ENCODE results near the gene ITIH1. TPM values are rescaled to one million over a fixed set of nuclear protein-coding genes. Genes with fewer than 3 reads are reported as not detected.
"Not testable (repeated sequence)": the region's sequence is repeated elsewhere in the genome, so short reads cannot be mapped to it uniquely, and the experiment has no call there.

Gene ITIH1
- total RNA-seq, 1 experiment from 2014 or later = not detected

- no peak overlapping the region for H3K4me2 ChIP-seq
- no peaks in the 10 kb centered on the region for H4K20me1 ChIP-seq (ENCODE audit: insufficient read depth)
- no TSS peak for BruUV-seq (replicated peaks)
- no peak for DNase-seq
- CTCF ChIA-PET = no interaction called here
- H3K9me2 ChIP-seq (ENCODE audit: insufficient read depth) = no peaks in the 10 kb centered on the region
- no peaks in the 10 kb centered on the region for H3F3A ChIP-seq (ENCODE audit: insufficient read depth, low read depth)
- POLR2A ChIA-PET (ENCODE audit: unreplicated experiment) = no interaction called here
- TF ChIP-seq CTCF (conservative IDR thresholded peaks at IDR 0.05) = no peak
- no peak for TF ChIP-seq EZH2 (IDR thresholded peaks at IDR 0.05; ENCODE audit: low read depth)
- no peak overlapping the region for H3K27ac ChIP-seq
- no peaks in the 10 kb centered on the region; the same call in none of the 2 replicates for H3K79me2 ChIP-seq (ENCODE audit: low read depth)
- no peaks in the 10 kb centered on the region; the same call in 1 of the 2 replicates for H3K4me1 ChIP-seq (replicated peaks; ENCODE audit: insufficient read depth)
- no peaks in the 10 kb centered on the region; the same call in 1 of the 2 replicates for H3K27me3 ChIP-seq (ENCODE audit: insufficient read depth, low read depth)
- H3K4me3 ChIP-seq = no peak overlapping the region
- intact Hi-C loops (cut with micrococcal nuclease; ENCODE audit: unreplicated experiment) = no loop called here
- no peaks in the 10 kb centered on the region for H3K9me3 ChIP-seq (ENCODE audit: insufficient read depth, low read depth)
- H3K36me3 ChIP-seq (ENCODE audit: low read depth) = no peaks in the 10 kb centered on the region
- no peak overlapping the region for H2AFZ ChIP-seq
These were observed 2.2 kb upstream of the ITIH1 start for GRCh38 chr3:52774901-52775864.

- TF ChIP-seq CTCF (conservative IDR thresholded peaks at IDR 0.05) = no peak
- TF ChIP-seq EZH2 (IDR thresholded peaks at IDR 0.05; ENCODE audit: low read depth) = no peak
- H3K4me3 ChIP-seq = no peak overlapping the region
- no peaks in the 10 kb centered on the region for H3K9me2 ChIP-seq (ENCODE audit: insufficient read depth)
- DNase-seq = no peak
- CTCF ChIA-PET = no interaction called here
- no peak overlapping the region for H3K27ac ChIP-seq
- no peaks in the 10 kb centered on the region for H3K79me2 ChIP-seq (ENCODE audit: low read depth)
- no peaks in the 10 kb centered on the region for H4K20me1 ChIP-seq (ENCODE audit: insufficient read depth)
- no peaks in the 10 kb centered on the region; the same call in 1 of the 2 replicates for H3K4me1 ChIP-seq (replicated peaks; ENCODE audit: insufficient read depth)
- H3K36me3 ChIP-seq (ENCODE audit: low read depth) = no peaks in the 10 kb centered on the region
- H2AFZ ChIP-seq = no peak overlapping the region
- no peaks in the 10 kb centered on the region for H3F3A ChIP-seq (ENCODE audit: insufficient read depth, low read depth)
- H3K4me2 ChIP-seq = no peak overlapping the region
- H3K9me3 ChIP-seq (ENCODE audit: insufficient read depth, low read depth) = no peaks in the 10 kb centered on the region
- H3K27me3 ChIP-seq (ENCODE audit: insufficient read depth, low read depth) = peaks cover 5% of the 10 kb centered on the region; the same call in 1 of the 2 replicates
- POLR2A ChIA-PET (ENCODE audit: unreplicated experiment) = no interaction called here
- intact Hi-C loops (cut with micrococcal nuclease; ENCODE audit: unreplicated experiment) = no loop called here
- BruUV-seq (replicated peaks) = no TSS peak
These were observed 1.5 kb upstream of the ITIH1 start for GRCh38 chr3:52775877-52776276.

GRCh38 chr3:52776486-52776885 lies 913 bp upstream of the ITIH1 start:
- CTCF ChIA-PET = interaction anchor here (0.7 kb wide), 1 partner anchor 131 kb away, joined by 16 read pairs; no protein-coding TSS in a partner anchor
- POLR2A ChIA-PET (ENCODE audit: unreplicated experiment); H3K4me3 ChIP-seq; H3K4me2 ChIP-seq; H2AFZ ChIP-seq; H3K4me1 ChIP-seq (replicated peaks; ENCODE audit: insufficient read depth); H3K9me2 ChIP-seq (ENCODE audit: insufficient read depth); H3K36me3 ChIP-seq (ENCODE audit: low read depth); H3K27me3 ChIP-seq (ENCODE audit: insufficient read depth, low read depth); H3F3A ChIP-seq (ENCODE audit: insufficient read depth, low read depth); H3K9me3 ChIP-seq (ENCODE audit: insufficient read depth, low read depth); H4K20me1 ChIP-seq (ENCODE audit: insufficient read depth); BruUV-seq (replicated peaks); H3K27ac ChIP-seq; H3K79me2 ChIP-seq (ENCODE audit: low read depth); intact Hi-C loops (cut with micrococcal nuclease; ENCODE audit: unreplicated experiment): not testable (repeated sequence)
- DNase-seq = peak in 1 of 2 experiments; percentile 18
